A549 (cell line): ENCODE measurements around the gene SOX13. TPM values are rescaled to one million over a fixed set of nuclear protein-coding genes. Genes with fewer than 3 reads are reported as not detected.

ENCODE experiments used
- ATAC-seq, 2 experiments: fragments of 200-7000 bp in 1 of 2; fragments of >200 bp in 1 of 2; cut with Nextera tagmentation in 1 of 2; cut with Tn5 transposase in 1 of 2; 3 replicates each; pipeline versions ENCODE4 v1.8.0 to v1.9.1; 2018 to 2020; ENCODE audit warnings: mild to moderate bottlenecking in 1 of 2, moderate library complexity in 1 of 2
- CTCF ChIA-PET: fragments of 300-600 bp; sonication (Branson Sonifier 250); formaldehyde crosslinking; extraction: SDS; loops from one replicate; lab custom pipeline; 2021; ENCODE audit warnings: antibody characterized with exemption, inconsistent platforms; lab: Yijun Ruan, JAX
- POLR2A ChIA-PET: fragments of 350-600 bp; formaldehyde crosslinking; extraction: SDS; loops from one replicate; lab custom pipeline; 2021; ENCODE audit warnings: antibody characterized with exemption, inconsistent platforms; lab: Yijun Ruan, JAX
- DNase-seq, 2 experiments: peaks; one replicate each; pipeline versions ENCODE4 v3.0.0 to v3.0.0-alpha.2; 2011 to 2016; ENCODE audit warnings: low read depth in 1 of 2, low spot score in 1 of 2
- FAIRE-seq: peaks from 2 replicates; lab custom pipeline; 2011; peaks lifted over from hg19 to GRCh38; lab: Jason Lieb, UNC
- H3K27ac ChIP-seq, 2 experiments: fragments of >200 bp; sonication (Bioruptor Twin); formaldehyde crosslinking; 3 replicates each; pipeline ENCODE4 v1.5.1; 2016 to 2017
- H3K4me1 ChIP-seq: fragments of >200 bp; sonication (Bioruptor Twin); formaldehyde crosslinking; 3 replicates; pipeline ENCODE4 v1.6.1; 2016
- H3K4me2 ChIP-seq: fragments of >200 bp; sonication (Bioruptor Twin); formaldehyde crosslinking; 3 replicates; pipeline ENCODE4 v1.6.1; 2016
- H3K4me3 ChIP-seq: fragments of >200 bp; sonication (Bioruptor Twin); formaldehyde crosslinking; 3 replicates; pipeline ENCODE4 v1.5.1; 2016
- H3K9me3 ChIP-seq: fragments of >200 bp; sonication (Bioruptor Twin); formaldehyde crosslinking; 3 replicates; pipeline ENCODE4 v1.6.1; 2016
- ATOH8 ChIP-seq: fragments of 250-450 bp; sonication (Bioruptor Pico); IDR thresholded peaks from 2 replicates; pipeline ENCODE4 v1.5.0; 2020; ENCODE audit warnings: low read depth, mild to moderate bottlenecking, moderate library complexity
- BHLHE40 ChIP-seq: IDR thresholded peaks from 2 replicates; pipeline ENCODE4 v1.6.1; 2012; ENCODE audit warnings: low read depth, low read length, inconsistent platforms
- CBX8 ChIP-seq: fragments of 200-600 bp; sonication (generic); IDR thresholded peaks from 2 replicates; pipeline ENCODE4 v1.6.1; 2016
- EHF ChIP-seq: fragments of 250-450 bp; sonication (Bioruptor Pico); IDR thresholded peaks from 2 replicates; pipeline ENCODE4 v1.5.0; 2020; ENCODE audit warnings: mild to moderate bottlenecking
- EHMT2 ChIP-seq: fragments of 200-600 bp; sonication (generic); IDR thresholded peaks from 2 replicates; pipeline ENCODE4 v1.6.1; 2016; ENCODE audit warnings: antibody characterized with exemption, low read depth, mild to moderate bottlenecking, moderate library complexity
- ELK1 ChIP-seq: fragments of 150-350 bp; IDR thresholded peaks from 2 replicates; pipeline ENCODE4 v1.6.1; 2014; ENCODE audit warnings: low read depth, mild to moderate bottlenecking, low read length
- FOSL2 ChIP-seq, 2 experiments: fragments of 450-650 bp in 1 of 2; fragments of >200 bp in 1 of 2; sonication (Bioruptor Twin) in 1 of 2; formaldehyde crosslinking; IDR thresholded peaks; 2 replicates each; pipeline versions ENCODE4 v1.5.0 to v1.6.1; 2016 to 2020; ENCODE audit warnings: mild to moderate bottlenecking in 1 of 2, moderate library complexity in 1 of 2
- HDAC2 ChIP-seq: fragments of 200-600 bp; sonication (generic); IDR thresholded peaks from 2 replicates; pipeline ENCODE4 v1.6.1; 2016
- HOXA7 ChIP-seq: fragments of 250-450 bp; sonication (Bioruptor Pico); IDR thresholded peaks from 2 replicates; pipeline ENCODE4 v1.5.0; 2020; ENCODE audit warnings: mild to moderate bottlenecking, moderate library complexity
- HOXB13 ChIP-seq: fragments of 250-450 bp; sonication (Bioruptor Pico); IDR thresholded peaks from 2 replicates; pipeline ENCODE4 v1.5.0; 2020; ENCODE audit warnings: low read depth, mild to moderate bottlenecking, moderate library complexity
- HOXB5 ChIP-seq: fragments of 250-450 bp; sonication (Bioruptor Pico); IDR thresholded peaks from 2 replicates; pipeline ENCODE4 v1.5.0; 2020; ENCODE audit warnings: mild to moderate bottlenecking, moderate library complexity
- JUNB ChIP-seq: fragments of >200 bp; sonication (Bioruptor Twin); formaldehyde crosslinking; IDR thresholded peaks from 2 replicates; pipeline ENCODE4 v1.6.1; 2016
- MAFK ChIP-seq: fragments of 450-650 bp; IDR thresholded peaks from 2 replicates; pipeline ENCODE4 v1.6.1; 2014; ENCODE audit not compliant: partially characterized antibody
- NR3C1 ChIP-seq: fragments of >200 bp; sonication (Bioruptor Twin); formaldehyde crosslinking; IDR thresholded peaks from 3 replicates; pipeline ENCODE4 v1.6.1; 2017
- PBX3 ChIP-seq: IDR thresholded peaks from 2 replicates; pipeline ENCODE4 v1.6.1; 2012
- PHF8 ChIP-seq: fragments of 200-600 bp; sonication (generic); IDR thresholded peaks from 2 replicates; pipeline ENCODE4 v1.6.1; 2016; ENCODE audit warnings: low read depth, mild to moderate bottlenecking, antibody characterized with exemption, moderate library complexity, borderline replicate concordance
- POLR2AphosphoS2 ChIP-seq: conservative IDR thresholded peaks from 2 replicates; pipeline ENCODE4 v1.6.1; 2012; ENCODE audit warnings: low read length, improper control_type of control experiment, inconsistent platforms
- RARB ChIP-seq: fragments of 250-450 bp; sonication (Bioruptor Pico); IDR thresholded peaks from 2 replicates; pipeline ENCODE4 v1.8.0; 2021; ENCODE audit warnings: mild to moderate bottlenecking, moderate library complexity
- SMC3 ChIP-seq: fragments of >200 bp; sonication (Bioruptor Twin); formaldehyde crosslinking; IDR thresholded peaks from 3 replicates; pipeline ENCODE4 v1.6.1; 2018; ENCODE audit warnings: inconsistent platforms
- TP53 ChIP-seq: fragments of 250-450 bp; sonication (Bioruptor Pico); IDR thresholded peaks from 2 replicates; pipeline ENCODE4 v1.5.0; 2021; ENCODE audit warnings: mild to moderate bottlenecking, moderate library complexity
- USF2 ChIP-seq: fragments of 450-650 bp; IDR thresholded peaks from 2 replicates; pipeline ENCODE4 v1.6.1; 2014; ENCODE audit warnings: antibody characterized with exemption
- ZNF302 ChIP-seq: fragments of 250-450 bp; sonication (Bioruptor Pico); IDR thresholded peaks from 2 replicates; pipeline ENCODE4 v1.9.0; 2021; ENCODE audit warnings: inconsistent platforms, mild to moderate bottlenecking, moderate library complexity
- WGBS: methylation state at CpG from one replicate; pipeline ENCODE4 v1.1.6; 2017; ENCODE audit errors: missing lambda C conversion rate; 5-methylcytosine and 5-hydroxymethylcytosine counted together
- polyA plus RNA-seq, 4 experiments: library from polyadenylated mRNA; depleted of rRNA in 3 of 4; stranded (reverse); fragments of >200 nt; fragmentation: RNase III in 1 of 4; extraction: RNeasy Plus Mini Kit Qiagen cat#74134 plus additional on column Dnase treatment in 1 of 4; gene quantifications; 2 replicates in 3 of 4; 3 replicates in 1 of 4; pipeline ENCODE4 v1.2.3, GENCODE V29; 2011 to 2017

SOX13 gene
- polyA plus RNA-seq, 2 of the 4 experiments (the other 2 are of a cell fraction) = 6.8 to 9.8 TPM

GRCh38 chr1:204124639-204125038 is 51.7 kb downstream of the SOX13 start (continued):
- no peak for TF ChIP-seq FOSL2 (IDR thresholded peaks at IDR 0.05)
- no peak for TF ChIP-seq FOSL2 (CRISPR knock-in tag; IDR thresholded peaks at IDR 0.05)
- TF ChIP-seq PBX3 = no peak

GRCh38 chr1:204125759-204126351 is 52.9 kb downstream of the SOX13 start:
- H3K4me1 ChIP-seq = peaks cover 24% of the 10 kb centered on the region
- ATAC-seq = no peak
- POLR2A ChIA-PET = no interaction called here

GRCh38 chr1:204126386-204126785 is 53.5 kb downstream of the SOX13 start:
- Histone ChIP-seq H3K4me3 (no peak overlapping the region), H3K4me1 (peaks cover 29% of the 10 kb centered on the region), H3K4me2 (no peak overlapping the region), H3K27ac (no peak overlapping the region), H3K9me3 (no peaks in the 10 kb centered on the region)
- TF ChIP-seq ELK1 (no peak), HOXB13 (no peak), MAFK (no peak), ATOH8 (no peak), ZNF302 (CRISPR knock-in tag) (no peak), NR3C1 (no peak), SMC3 (no peak)
- FAIRE-seq (no peak), DNase-seq (no peak), ATAC-seq (no peak)
- POLR2A ChIA-PET = no interaction called here
- CTCF ChIA-PET = interaction anchor here (0.5 to 32.2 kb wide), 6 partner anchors 8 to 260 kb away, joined by 3 to 757 read pairs (median 20); partner anchors contain the start of gene SNRPE
- 76% methylated on average over 8 of the region's 8 CpGs for WGBS

More at GRCh38 chr1:204125759-204126351, 52.9 kb downstream of the SOX13 start:
- 89% methylated on average over 18 of the region's 18 CpGs for WGBS
- Histone ChIP-seq H3K9me3 (no peaks in the 10 kb centered on the region), H3K4me2 (no peak overlapping the region), H3K27ac (no peak overlapping the region), H3K4me3 (no peak overlapping the region)
- TF ChIP-seq TP53 = no peak
- TF ChIP-seq CBX8 = no peak
- no peak for TF ChIP-seq RARB (CRISPR knock-in tag)
- no peak for TF ChIP-seq EHMT2
- no peak for TF ChIP-seq USF2
- TF ChIP-seq HOXA7 (CRISPR knock-in tag) = no peak
- no peak for TF ChIP-seq PHF8
- TF ChIP-seq POLR2AphosphoS2 = no peak
- no peak for TF ChIP-seq JUNB
- no peak for TF ChIP-seq BHLHE40
- no peak for TF ChIP-seq EHF (CRISPR knock-in tag)
- TF ChIP-seq HDAC2 = no peak
- no peak for TF ChIP-seq ELK1
- TF ChIP-seq HOXB5 (CRISPR knock-in tag) = no peak
- DNase-seq (no peak), FAIRE-seq (no peak)
- CTCF ChIA-PET = interaction anchor here (1.3 to 32.2 kb wide), 5 partner anchors 10 to 260 kb away, joined by 3 to 757 read pairs (median 6); partner anchors contain the start of gene SNRPE
